ENCODE data around the gene MYO5C.

Gene MYO5C

DNA sequence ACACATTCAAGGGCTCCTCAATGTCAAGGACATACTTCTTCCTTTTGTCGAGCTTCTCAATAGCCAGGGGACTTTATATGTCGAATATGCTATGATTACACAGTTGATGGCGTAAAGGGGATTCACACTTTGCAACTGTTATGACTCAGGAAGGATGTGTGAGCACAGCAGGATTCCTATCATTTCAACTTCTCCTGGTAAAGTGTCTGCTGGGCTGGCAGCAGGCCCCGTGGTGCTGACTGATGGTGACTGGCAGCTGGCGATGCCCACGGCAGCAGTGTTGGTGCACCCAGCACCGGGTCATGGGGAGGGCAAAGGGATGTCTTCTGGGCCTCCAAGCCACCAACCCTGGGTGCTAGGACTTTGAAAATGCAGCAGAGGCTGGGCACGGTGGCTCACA is 59.6 kb downstream of the MYO5C start:
- no peak for ATAC-seq (replicated peaks)
- Mint-ChIP-seq H3K27ac (peak overlapping the region in 1 of 2 donors; percentile 72), H3K4me3 (no peak overlapping the region), H3K4me1 (ENCODE audit: low read depth in 2 of 2) (peaks cover 0 to 3% of the 10 kb centered on the region in 2 donors), H3K27me3 (no peaks in the 10 kb centered on the region), H3K36me3 (ENCODE audit: insufficient read depth) (no peaks in the 10 kb centered on the region), H3K9me3 (no peaks in the 10 kb centered on the region)
- DNase-seq = no peak

DNA sequence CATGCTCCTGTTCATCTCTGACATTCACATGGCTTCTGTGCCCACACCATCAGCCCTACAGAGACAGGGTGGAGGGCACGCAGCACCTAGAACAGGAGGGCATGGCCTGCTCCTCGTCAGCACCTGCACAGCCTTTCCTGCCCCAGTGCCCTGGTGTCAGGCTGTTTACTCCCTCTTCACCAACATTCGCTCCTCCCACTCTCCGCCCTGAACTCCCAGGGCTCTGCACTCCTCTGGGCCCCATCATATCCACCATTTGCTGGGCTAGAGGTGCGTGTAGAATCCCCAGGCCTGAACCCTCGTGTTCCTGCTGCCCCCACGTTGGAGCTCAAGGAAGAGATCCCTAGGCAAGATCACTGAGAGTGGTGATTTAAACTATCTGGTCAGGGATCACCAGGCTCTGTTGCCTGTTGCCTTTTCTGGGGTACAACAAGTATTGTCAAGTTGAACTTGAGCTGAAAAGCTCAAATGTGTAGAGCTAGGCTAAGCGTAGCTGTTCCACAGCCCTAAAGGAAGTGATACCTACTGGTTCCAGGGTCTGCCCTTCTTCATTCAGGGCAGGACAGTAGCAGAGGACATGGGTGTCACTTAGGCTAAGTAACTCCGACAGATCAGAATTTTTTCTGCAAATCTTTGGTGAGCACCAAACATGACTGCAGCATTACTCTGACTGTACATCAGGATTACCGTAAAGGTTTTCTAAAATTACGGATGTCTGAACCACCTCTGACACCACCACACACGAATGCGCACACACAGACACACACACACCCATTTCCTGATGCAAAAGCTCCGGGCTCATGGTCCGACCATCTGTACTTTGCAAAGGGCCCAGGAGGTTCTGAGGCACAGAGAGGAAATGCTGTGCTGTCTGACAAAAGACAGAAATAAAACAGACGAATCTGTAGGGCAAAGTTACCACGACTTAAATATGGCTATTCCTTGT is 60.7 kb downstream of the MYO5C start:
- H3K27me3 Mint-ChIP-seq = no peaks in the 10 kb centered on the region
- H3K4me1 Mint-ChIP-seq (ENCODE audit: low read depth in 2 of 2) = peaks cover 0 to 3% of the 10 kb centered on the region in 2 donors
- DNase-seq = no peak
- no peak overlapping the region for H3K4me3 Mint-ChIP-seq
- H3K27ac Mint-ChIP-seq = peak overlapping the region in 1 of 2 donors; percentile 72
- H3K36me3 Mint-ChIP-seq (ENCODE audit: insufficient read depth) = no peaks in the 10 kb centered on the region
- peak; percentile 33 for ATAC-seq (replicated peaks)
- no peaks in the 10 kb centered on the region for H3K9me3 Mint-ChIP-seq

DNA sequence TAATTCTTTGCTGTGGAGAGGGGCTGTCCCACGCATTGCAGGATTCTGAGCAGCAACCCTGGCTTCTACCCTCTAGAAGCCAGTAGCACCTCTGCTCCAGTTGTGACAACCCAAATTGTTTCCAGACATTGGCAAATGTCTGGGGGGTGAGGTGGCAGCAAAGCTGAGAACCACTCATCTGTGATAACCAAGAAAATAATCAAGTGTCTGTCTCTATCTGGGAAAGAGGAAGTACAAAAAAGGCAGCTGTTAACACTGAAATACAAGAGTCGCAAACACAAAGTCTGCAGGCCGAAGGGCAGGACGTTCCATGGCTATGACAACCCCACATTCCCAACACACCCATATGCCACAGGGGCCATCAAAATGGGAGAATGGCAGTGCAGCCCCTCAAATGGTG is 62.2 kb downstream of the MYO5C start:
- Mint-ChIP-seq H3K4me3 (no peak overlapping the region), H3K4me1 (ENCODE audit: low read depth in 2 of 2) (peaks cover 0 to 3% of the 10 kb centered on the region in 2 donors), H3K27ac (no peak overlapping the region), H3K9me3 (no peaks in the 10 kb centered on the region), H3K36me3 (ENCODE audit: insufficient read depth) (no peaks in the 10 kb centered on the region), H3K27me3 (no peaks in the 10 kb centered on the region)
- DNase-seq (no peak), ATAC-seq (replicated peaks) (no peak)

DNA sequence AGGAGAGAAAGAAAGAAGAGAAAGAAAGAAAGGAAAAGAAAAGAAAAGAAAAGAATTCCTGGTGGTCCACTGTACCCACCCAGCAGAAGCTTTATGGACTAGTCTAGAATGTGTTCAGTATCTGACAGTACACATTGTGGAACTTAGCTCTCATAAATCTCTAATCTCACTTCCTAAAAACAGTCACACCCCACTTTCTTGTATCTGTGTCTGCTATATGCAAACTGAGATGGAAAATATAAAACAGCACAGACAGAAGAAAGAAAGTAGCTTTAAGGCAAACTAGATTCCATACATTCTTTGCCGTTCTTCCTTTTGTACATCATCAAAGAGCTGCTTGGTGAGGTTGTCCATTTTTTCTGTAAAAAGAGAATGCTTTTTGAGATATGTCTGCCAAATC is 63.3 kb downstream of the MYO5C start:
- Mint-ChIP-seq H3K4me1 (ENCODE audit: low read depth in 2 of 2) (peaks cover 0 to 3% of the 10 kb centered on the region in 2 donors), H3K4me3 (no peak overlapping the region)
- DNase-seq = no peak

DNA sequence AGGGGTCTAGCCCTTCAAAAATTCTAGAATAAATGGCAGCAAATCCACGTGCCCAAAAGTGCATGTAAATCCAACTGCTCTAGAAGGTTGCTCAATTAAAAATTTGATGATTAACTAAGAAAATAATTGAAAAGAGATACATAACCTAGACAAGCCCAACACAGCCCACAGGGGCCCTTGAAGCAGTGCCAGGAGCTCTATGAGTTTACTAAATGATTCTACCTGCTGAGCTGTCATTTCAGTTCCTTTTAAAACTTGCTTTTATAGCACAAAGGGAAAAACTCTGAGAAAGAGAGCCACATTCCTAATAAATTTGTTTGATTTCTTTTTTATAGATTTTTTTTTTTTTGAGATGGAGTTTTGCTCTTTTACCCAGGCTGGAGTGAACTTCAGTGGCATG is 65.5 kb downstream of the MYO5C start:
- no peaks in the 10 kb centered on the region for H3K9me3 Mint-ChIP-seq
- H3K27ac Mint-ChIP-seq = no peak overlapping the region

More for the DNA sequence above, 63.3 kb downstream of the MYO5C start:
- no peak for ATAC-seq (replicated peaks)
- Mint-ChIP-seq H3K27ac (no peak overlapping the region), H3K9me3 (no peaks in the 10 kb centered on the region), H3K36me3 (ENCODE audit: insufficient read depth) (no peaks in the 10 kb centered on the region), H3K27me3 (no peaks in the 10 kb centered on the region)

DNA sequence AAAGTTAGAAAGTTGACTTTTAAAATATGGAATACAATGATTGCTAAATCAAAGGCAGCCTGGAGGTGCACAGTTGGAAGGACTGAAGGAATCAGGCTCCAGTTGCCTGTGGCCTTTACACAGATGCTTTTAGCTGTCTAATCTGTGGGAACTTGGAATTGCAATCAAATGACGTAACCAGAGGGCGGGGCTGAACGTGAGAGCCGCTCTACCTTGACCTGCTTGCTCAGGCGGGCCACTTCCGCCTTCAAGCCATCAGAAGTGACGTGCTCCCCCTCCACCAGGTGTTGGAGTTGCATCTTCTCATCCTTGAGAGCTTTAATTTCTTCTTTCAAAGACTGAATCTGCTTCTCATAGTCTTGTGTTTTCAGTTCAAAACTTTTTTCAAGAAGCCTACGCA is 66.7 kb downstream of the MYO5C start:
- peaks cover 0 to 1% of the 10 kb centered on the region in 2 donors for H3K4me1 Mint-ChIP-seq (ENCODE audit: low read depth in 2 of 2)
- peak; percentile 28 for ATAC-seq (replicated peaks)
- H3K27ac Mint-ChIP-seq = no peak overlapping the region
- no peaks in the 10 kb centered on the region for H3K9me3 Mint-ChIP-seq
- no peak for DNase-seq
- no peaks in the 10 kb centered on the region for H3K27me3 Mint-ChIP-seq
- no peaks in the 10 kb centered on the region for H3K36me3 Mint-ChIP-seq (ENCODE audit: insufficient read depth)
- H3K4me3 Mint-ChIP-seq = no peak overlapping the region

More for the DNA sequence above, 65.5 kb downstream of the MYO5C start:
- DNase-seq (no peak), ATAC-seq (replicated peaks) (no peak)
- Mint-ChIP-seq H3K4me3 (no peak overlapping the region), H3K4me1 (ENCODE audit: low read depth in 2 of 2) (peaks cover 0 to 1% of the 10 kb centered on the region in 2 donors), H3K27me3 (no peaks in the 10 kb centered on the region), H3K36me3 (ENCODE audit: insufficient read depth) (no peaks in the 10 kb centered on the region)

DNA sequence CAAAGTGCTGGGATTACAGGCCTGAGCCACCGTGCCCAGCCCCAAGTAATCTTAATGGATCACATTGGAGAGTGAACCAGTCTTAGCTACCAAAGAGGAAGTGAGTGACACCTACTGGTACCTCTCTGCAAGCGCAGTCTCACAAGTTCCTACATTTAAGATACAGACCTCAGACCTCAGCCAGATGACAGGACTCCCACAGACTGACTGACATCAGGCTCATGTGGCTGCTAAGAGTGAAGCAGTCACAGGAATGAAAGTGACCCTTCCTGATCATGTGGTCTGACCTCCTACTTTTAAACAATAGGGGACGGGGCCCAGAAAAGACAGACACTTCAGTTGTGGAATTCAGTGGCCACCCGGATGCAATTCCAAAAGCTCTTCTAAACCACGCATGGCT is 68.1 kb downstream of the MYO5C start:
- H3K4me3 Mint-ChIP-seq = no peak overlapping the region
- H3K27ac Mint-ChIP-seq = no peak overlapping the region
- no peaks in the 10 kb centered on the region for H3K36me3 Mint-ChIP-seq (ENCODE audit: insufficient read depth)
- ATAC-seq (replicated peaks) = peak; percentile 98
- no peaks in the 10 kb centered on the region for H3K27me3 Mint-ChIP-seq
- H3K9me3 Mint-ChIP-seq = no peaks in the 10 kb centered on the region
- peaks cover 3% of the 10 kb centered on the region in 2 donors for H3K4me1 Mint-ChIP-seq (ENCODE audit: low read depth in 2 of 2)
- DNase-seq = peak; percentile 58 to 70 (median 60)

DNA sequence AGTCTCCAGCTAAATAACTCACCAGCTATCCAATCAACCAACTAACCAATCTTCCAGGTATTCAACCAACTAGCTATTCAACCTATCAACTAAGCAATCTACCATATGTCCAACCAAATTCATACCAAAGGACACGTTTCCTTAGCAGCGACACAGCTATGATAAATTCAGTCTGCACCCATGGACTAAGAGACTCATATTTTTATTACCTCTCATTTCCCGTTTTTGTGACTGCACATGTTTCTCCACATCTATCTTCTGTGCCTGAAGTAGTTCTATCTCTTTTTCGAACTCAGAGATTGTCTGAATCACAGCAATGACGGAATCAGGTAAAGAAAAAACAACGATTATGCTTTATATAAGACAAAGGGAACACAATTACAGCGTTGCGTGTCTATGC is 70.4 kb downstream of the MYO5C start:
- Mint-ChIP-seq H3K9me3 (no peaks in the 10 kb centered on the region), H3K36me3 (ENCODE audit: insufficient read depth) (no peaks in the 10 kb centered on the region), H3K27me3 (no peaks in the 10 kb centered on the region), H3K4me1 (ENCODE audit: low read depth in 2 of 2) (peaks cover 12 to 20% of the 10 kb centered on the region in 2 donors), H3K4me3 (no peak overlapping the region), H3K27ac (no peak overlapping the region)
- no peak for DNase-seq
- no peak for ATAC-seq (replicated peaks)

DNA sequence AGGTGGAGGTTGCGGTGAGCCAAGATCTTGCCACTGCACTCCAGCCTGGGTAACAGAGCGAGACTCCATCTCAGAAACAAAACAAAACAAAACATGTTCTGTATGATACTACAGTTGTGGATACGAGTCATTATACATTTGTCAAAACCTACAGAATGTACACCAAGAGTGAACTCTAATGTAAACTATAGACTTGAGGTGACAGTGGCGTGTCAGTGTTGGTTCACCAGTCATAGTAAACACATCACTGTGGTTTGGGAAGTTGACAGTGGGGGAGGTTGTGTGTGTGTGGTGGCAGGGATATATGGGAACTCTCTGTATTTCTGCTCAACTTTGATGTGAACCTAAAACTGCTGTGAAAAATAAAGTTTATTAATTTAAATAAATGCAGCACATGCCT is 71.4 kb downstream of the MYO5C start:
- DNase-seq (no peak), ATAC-seq (replicated peaks) (no peak)
- Mint-ChIP-seq H3K4me3 (no peak overlapping the region), H3K27me3 (no peaks in the 10 kb centered on the region), H3K9me3 (no peaks in the 10 kb centered on the region), H3K36me3 (ENCODE audit: insufficient read depth) (no peaks in the 10 kb centered on the region), H3K27ac (peak overlapping the region in 1 of 2 donors; percentile 25), H3K4me1 (ENCODE audit: low read depth in 2 of 2) (peaks cover 12 to 20% of the 10 kb centered on the region in 2 donors)

DNA sequence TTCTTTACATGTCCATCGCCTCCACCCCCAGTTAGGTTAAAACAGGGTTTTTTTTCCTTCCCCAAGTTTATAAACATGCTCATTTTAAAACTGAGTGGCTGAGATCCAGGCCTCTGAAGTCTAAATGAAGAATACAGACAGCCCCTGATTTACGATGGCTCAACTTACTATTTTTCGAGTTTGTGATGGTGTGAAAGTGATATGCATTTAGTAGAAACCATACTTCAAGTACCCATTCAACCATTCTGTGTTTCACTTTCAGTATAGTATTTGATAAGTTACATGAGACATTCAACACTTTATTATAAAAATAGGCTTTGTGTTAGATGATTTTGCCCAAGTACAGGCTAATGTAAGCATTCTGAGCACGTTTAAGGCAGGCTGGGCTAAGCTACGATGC is 73.9 kb downstream of the MYO5C start:
- Mint-ChIP-seq H3K4me1 (ENCODE audit: low read depth in 2 of 2) (peaks cover 14 to 25% of the 10 kb centered on the region in 2 donors), H3K4me3 (peak overlapping the region; percentile 74 to 90), H3K36me3 (ENCODE audit: insufficient read depth) (no peaks in the 10 kb centered on the region), H3K27ac (peak overlapping the region; percentile 89 to 96), H3K9me3 (no peaks in the 10 kb centered on the region), H3K27me3 (no peaks in the 10 kb centered on the region)
- DNase-seq (no peak), ATAC-seq (replicated peaks) (peak; percentile 68)

DNA sequence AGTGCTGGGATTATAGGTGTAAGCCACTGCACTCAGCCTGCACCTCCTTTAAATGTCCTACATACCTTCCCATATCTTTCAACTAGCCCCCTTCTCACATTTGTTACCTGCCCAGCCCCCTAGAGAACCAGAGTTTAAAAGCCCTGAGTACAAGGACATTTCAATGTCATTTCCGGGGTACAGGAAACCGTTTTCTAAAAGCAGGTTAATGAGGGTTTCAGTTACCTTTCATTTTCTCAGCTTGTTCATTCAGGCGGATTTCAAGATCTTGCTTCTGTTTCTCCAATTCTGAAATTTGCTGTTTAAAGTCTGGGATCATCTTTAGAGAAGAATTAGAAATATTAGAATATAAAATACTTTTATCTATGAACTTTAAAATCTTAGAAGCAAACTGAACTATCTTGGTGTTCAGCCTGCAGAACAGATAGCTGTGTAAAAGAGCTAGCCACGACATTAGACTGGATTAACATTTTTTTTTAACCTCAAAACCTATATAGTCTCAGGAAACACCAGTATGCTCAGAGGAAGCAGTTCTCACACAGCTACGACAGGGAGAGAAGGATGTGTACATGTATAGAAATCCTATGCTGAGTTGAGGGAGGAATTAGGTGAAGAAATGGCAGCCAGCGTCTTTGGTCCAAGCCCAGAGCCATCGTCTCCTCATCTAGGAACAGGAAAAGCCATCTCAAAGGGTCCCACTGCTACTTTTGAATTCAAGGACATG is 74.5 kb downstream of the MYO5C start:
- peak overlapping the region; percentile 74 to 90 for H3K4me3 Mint-ChIP-seq
- H3K27ac Mint-ChIP-seq = peak overlapping the region; percentile 89 to 96
- H3K27me3 Mint-ChIP-seq = no peaks in the 10 kb centered on the region
- DNase-seq = no peak
- H3K36me3 Mint-ChIP-seq (ENCODE audit: insufficient read depth) = no peaks in the 10 kb centered on the region
- peaks cover 14 to 25% of the 10 kb centered on the region in 2 donors for H3K4me1 Mint-ChIP-seq (ENCODE audit: low read depth in 2 of 2)
- peak; percentile 66 for ATAC-seq (replicated peaks)
- no peaks in the 10 kb centered on the region for H3K9me3 Mint-ChIP-seq

DNA sequence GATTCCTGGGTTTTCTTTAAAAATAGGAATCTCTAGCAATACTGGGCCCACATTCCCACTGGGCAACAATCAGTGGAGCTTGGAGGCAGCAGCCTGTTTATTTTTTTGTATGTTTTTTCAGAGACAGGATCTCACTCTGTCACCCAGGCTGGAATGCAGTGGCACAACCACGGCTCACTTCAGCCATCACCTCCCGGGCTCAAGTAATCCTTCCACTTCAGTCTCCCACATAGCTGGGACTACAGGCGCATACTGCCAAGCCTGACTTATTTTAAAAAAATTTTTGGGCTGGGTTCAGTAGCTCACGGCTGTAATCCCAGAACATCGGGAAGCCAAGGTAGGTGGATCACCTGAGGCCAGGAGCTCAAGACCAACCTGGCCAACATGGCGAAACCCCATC is 75.4 kb downstream of the MYO5C start:
- no peaks in the 10 kb centered on the region for H3K27me3 Mint-ChIP-seq

DNA sequence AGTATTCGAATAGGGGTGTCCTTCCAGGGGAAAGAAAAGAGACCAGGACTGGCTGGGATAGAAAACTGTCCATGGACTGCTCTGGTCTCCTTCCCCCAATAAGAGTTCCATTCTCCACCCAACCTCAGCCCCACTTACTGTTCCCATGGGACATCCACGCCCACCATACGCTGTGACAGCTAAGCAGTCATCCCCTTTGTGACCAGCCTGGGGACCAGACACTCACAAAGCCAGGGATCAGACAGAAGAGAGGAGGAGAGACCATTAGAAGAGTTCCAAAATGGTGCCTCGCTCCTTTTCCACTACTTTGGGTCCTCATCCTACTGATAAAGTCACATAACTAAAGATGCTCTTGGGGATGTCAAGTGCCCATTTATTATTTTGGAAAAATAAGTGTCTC is 76.8 kb downstream of the MYO5C start:
- Mint-ChIP-seq H3K27ac (peak overlapping the region in 1 of 2 donors; percentile 52), H3K4me1 (ENCODE audit: low read depth in 2 of 2) (peaks cover 14 to 25% of the 10 kb centered on the region in 2 donors)
- DNase-seq = no peak

More for the DNA sequence above, 75.4 kb downstream of the MYO5C start:
- DNase-seq (no peak), ATAC-seq (replicated peaks) (no peak)
- no peak overlapping the region for H3K4me3 Mint-ChIP-seq
- H3K36me3 Mint-ChIP-seq (ENCODE audit: insufficient read depth) = no peaks in the 10 kb centered on the region
- H3K27ac Mint-ChIP-seq = peak overlapping the region in 1 of 2 donors; percentile 89
- peaks cover 14 to 25% of the 10 kb centered on the region in 2 donors for H3K4me1 Mint-ChIP-seq (ENCODE audit: low read depth in 2 of 2)
- no peaks in the 10 kb centered on the region for H3K9me3 Mint-ChIP-seq

More for the DNA sequence above, 76.8 kb downstream of the MYO5C start:
- no peaks in the 10 kb centered on the region for H3K36me3 Mint-ChIP-seq (ENCODE audit: insufficient read depth)
- H3K4me3 Mint-ChIP-seq = no peak overlapping the region
- ATAC-seq (replicated peaks) = no peak
- no peaks in the 10 kb centered on the region for H3K9me3 Mint-ChIP-seq
- H3K27me3 Mint-ChIP-seq = no peaks in the 10 kb centered on the region

Measured in effector memory CD8-positive, alpha-beta T cell (primary cell).